Spleen (tissue), 7 donors: ENCODE data around the gene NFIA.

ENCODE experiments used
- POLR2A ChIP-seq, 3 donors: fragments of 450-650 bp; IDR thresholded peaks; one replicate each; pipeline ENCODE4 v1.5.1; 2017; ENCODE audit warnings: antibody characterized with exemption in 3 of 3, mild to moderate bottlenecking in 1 of 3
- TF ChIP-seq, protein P1 (sequence below), 11 experiments: fragments of 200-600 bp in 7 of 11; fragments of 450-650 bp in 4 of 11; sonication (generic) in 4 of 11; IDR thresholded peaks in 8 of 11; conservative IDR thresholded peaks in 3 of 11; 1 replicate in 7 of 11; 2 replicates in 4 of 11; pipeline versions ENCODE4 v1.4.0 to v1.8.0; 2016 to 2021; ENCODE audit warnings: antibody characterized with exemption in 11 of 11, inconsistent platforms in 4 of 11, mild to moderate bottlenecking in 1 of 11
- donor health status: DM: no; HTN: no; CAD: no; lungs with moderate emphysema.
- donor health status: DM: no; HTN: no; CAD: no.
- donor health status: DM: no; HTN: no; CAD: no.

DNA sequence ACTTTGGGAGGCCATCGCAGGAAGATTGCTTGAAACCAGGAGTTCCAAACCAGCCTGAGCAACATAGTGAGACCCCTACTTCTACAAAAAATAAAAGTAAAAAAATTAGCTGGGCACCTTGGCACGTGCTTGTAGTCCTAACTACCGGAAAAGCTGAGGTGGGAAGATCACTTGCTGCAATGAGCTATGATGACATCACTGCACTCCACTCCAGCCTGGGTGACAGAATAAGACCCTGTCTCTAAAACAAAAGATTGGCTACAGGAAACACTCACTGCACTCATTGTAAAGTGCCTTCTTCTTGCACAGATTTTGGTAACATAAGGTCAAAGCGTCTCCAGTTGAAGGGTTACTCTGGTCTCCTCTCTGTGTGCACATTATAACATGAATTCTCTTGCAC lies 336.8 kb downstream of the NFIA start:
- TF ChIP-seq, protein P1, sequence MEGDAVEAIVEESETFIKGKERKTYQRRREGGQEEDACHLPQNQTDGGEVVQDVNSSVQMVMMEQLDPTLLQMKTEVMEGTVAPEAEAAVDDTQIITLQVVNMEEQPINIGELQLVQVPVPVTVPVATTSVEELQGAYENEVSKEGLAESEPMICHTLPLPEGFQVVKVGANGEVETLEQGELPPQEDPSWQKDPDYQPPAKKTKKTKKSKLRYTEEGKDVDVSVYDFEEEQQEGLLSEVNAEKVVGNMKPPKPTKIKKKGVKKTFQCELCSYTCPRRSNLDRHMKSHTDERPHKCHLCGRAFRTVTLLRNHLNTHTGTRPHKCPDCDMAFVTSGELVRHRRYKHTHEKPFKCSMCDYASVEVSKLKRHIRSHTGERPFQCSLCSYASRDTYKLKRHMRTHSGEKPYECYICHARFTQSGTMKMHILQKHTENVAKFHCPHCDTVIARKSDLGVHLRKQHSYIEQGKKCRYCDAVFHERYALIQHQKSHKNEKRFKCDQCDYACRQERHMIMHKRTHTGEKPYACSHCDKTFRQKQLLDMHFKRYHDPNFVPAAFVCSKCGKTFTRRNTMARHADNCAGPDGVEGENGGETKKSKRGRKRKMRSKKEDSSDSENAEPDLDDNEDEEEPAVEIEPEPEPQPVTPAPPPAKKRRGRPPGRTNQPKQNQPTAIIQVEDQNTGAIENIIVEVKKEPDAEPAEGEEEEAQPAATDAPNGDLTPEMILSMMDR (IDR thresholded peaks at IDR 0.05 in 8 of 11, conservative IDR thresholded peaks at IDR 0.05 in 3 of 11), result no peak
- no peak for TF ChIP-seq POLR2A (IDR thresholded peaks at IDR 0.05)
